Heart right ventricle (tissue), 16 donors: ENCODE data around the gene FBXL3. TPM values are rescaled to one million over a fixed set of nuclear protein-coding genes. Genes with fewer than 3 reads are reported as not detected.

Experiments used
- ATAC-seq, 8 donors: fragments of 200-7000 bp; cut with Tn5 transposase; one replicate each; pipeline ENCODE4 v1.9.1; 2020; ENCODE audit warnings: mild to moderate bottlenecking in 8 of 8, moderate library complexity in 8 of 8, moderate number of reproducible peaks in 1 of 8
- DNase-seq, 2 donors: peaks; one replicate each; pipeline ENCODE4 v3.0.0-alpha.2; 2020
- H3K27ac ChIP-seq, 10 donors: fragments of 200-600 bp; sonication (generic) in 2 of 10; one replicate each; pipeline versions ENCODE4 v1.5.0 to v1.8.0; 2020 to 2022; ENCODE audit warnings: mild to moderate bottlenecking in 3 of 10
- H3K27me3 ChIP-seq, 7 donors: fragments of 200-600 bp; one replicate each; pipeline ENCODE4 v1.8.0; 2021 to 2022; ENCODE audit warnings: mild to moderate bottlenecking in 2 of 7
- H3K36me3 ChIP-seq, 9 donors: fragments of 200-600 bp; sonication (generic) in 1 of 9; one replicate each; pipeline versions ENCODE4 v1.5.0 to v1.8.0; 2020 to 2022; ENCODE audit warnings: mild to moderate bottlenecking in 2 of 9
- H3K4me1 ChIP-seq, 9 donors: fragments of 200-600 bp; sonication (generic) in 1 of 9; one replicate each; pipeline versions ENCODE4 v1.5.0 to v1.8.0; 2020 to 2022; ENCODE audit warnings: mild to moderate bottlenecking in 4 of 9
- H3K4me3 ChIP-seq, 10 donors: fragments of 200-600 bp; sonication (generic) in 2 of 10; one replicate each; pipeline versions ENCODE4 v1.5.0 to v1.8.0; 2020 to 2022; ENCODE audit warnings: mild to moderate bottlenecking in 7 of 10, moderate library complexity in 2 of 10
- H3K9me3 ChIP-seq, 11 donors: fragments of 200-600 bp in 10 of 11; sonication (generic) in 2 of 11; one replicate each; pipeline versions ENCODE4 v1.5.0 to v1.8.0; 2013 to 2022; ENCODE audit warnings: mild to moderate bottlenecking in 2 of 11, control low read depth in 1 of 11, moderate library complexity in 1 of 11
- CTCF ChIP-seq, 9 donors: fragments of 200-600 bp; sonication (generic) in 2 of 9; IDR thresholded peaks; one replicate each; pipeline versions ENCODE4 v1.5.0 to v1.8.0; 2021 to 2022; ENCODE audit warnings: antibody characterized with exemption in 9 of 9, mild to moderate bottlenecking in 5 of 9, moderate library complexity in 1 of 9
- WGBS, 2 donors: extraction: QIAGEN DNeasy Blood & Tissue Kit; methylation state at CpG; one replicate each; pipeline ENCODE4 v1.1.7; 2013; ENCODE audit warnings: inconsistent platforms in 1 of 2; 5-methylcytosine and 5-hydroxymethylcytosine counted together
- intact Hi-C, 10 donors: fragments of 100-400 bp; cut with DNase I; formaldehyde crosslinking; loops; one replicate each; pipeline versions ENCODE4 v1.11.1 to v1.14.2; 2022
- polyA plus RNA-seq, 2 donors: library from polyadenylated mRNA; stranded (reverse); fragments of 200-250 nt; gene quantifications; one replicate each; pipeline ENCODE4 v1.2.3, GENCODE V29; 2013
- total RNA-seq, 10 donors: library from RNA; stranded (reverse); fragmentation: NEBNext Ultra II Directional in 3 of 10; extraction: Animal tissue kit (Norgen Biotek cat#: 25700) in 3 of 10; gene quantifications; one replicate each; pipeline versions ENCODE4 v1.2.1 to v1.2.4, GENCODE V29; 2021 to 2023
- donor health status: Arrhythmogenic right ventricular cardiomyopathy.
- donor health status: ischemic (EF 13 %, LVEDD 7.1; RV severe dilation, severe dysfunction).
- donor health status: healthy with polysubstance abuse.
- donor health status: DM: no; HTN: yes; CAD: no.
- donor health status: DM: no; HTN: no; CAD: no.
- donor health status: ischemic (EF 25% LVEDD 6.9; RV normal size, moderate dysfunction).
- donor health status: ischemic (EF 25% LVEDD 5.7; RV mildly dilated, moderate dysfunction).
- donor health status: healthy.
- donor health status: DM: yes; HTN: yes; CAD: no.
- donor health status: Ischemic cardiomyopathy.
- donor health status: ischemic (EF 35%, LVEDD 5.7; RV mildly dilated, moderate dysfunction).
- donor health status: nonischemic (EF 11% LVEDD 7.7; RV severe dilation, severe dysfunction).
- donor health status: DM: yes; HTN: yes; CAD: no.
- donor health status: PGD.
- donor health status: ischemic (EF 29% LVEDD 5.4; RV normal size, mild dysfunction).
- donor health status: nonischemic (EF 23%, LVEDD 6.1; RV moderate dilation, normal function).

Gene FBXL3
- total and polyA plus RNA-seq, 12 donors, result 16.5 to 41.7 (median 28.6) TPM

- Histone ChIP-seq H3K4me3 (no peak overlapping the region), H3K27me3 (no peaks in the 10 kb centered on the region), H3K36me3 (peaks cover 0 to 100% (median 43%) of the 10 kb centered on the region in 9 donors), H3K27ac (no peak overlapping the region), H3K9me3 (no peaks in the 10 kb centered on the region), H3K4me1 (peaks cover 0 to 20% (median 0%) of the 10 kb centered on the region in 9 donors)
- no peak for TF ChIP-seq CTCF (IDR thresholded peaks at IDR 0.05)
- intact Hi-C loops, result no loop called here
- WGBS, 2 donors, result 97 to 98% methylated on average over 2 of the region's 2 CpGs
- no peak for DNase-seq
- ATAC-seq, result no peak
Measured at GRCh38 chr13:77061362-77061761, 34.4 kb upstream of the FBXL3 start.

- DNase-seq (no peak), ATAC-seq (no peak)
- 95 to 96% methylated on average over 3 of the region's 3 CpGs for WGBS, 2 donors
- no peaks in the 10 kb centered on the region for H3K9me3 ChIP-seq
- TF ChIP-seq CTCF (IDR thresholded peaks at IDR 0.05), result no peak
- intact Hi-C loops, result no loop called here
- no peak overlapping the region for H3K27ac ChIP-seq
- peaks cover 0 to 99% (median 56%) of the 10 kb centered on the region in 9 donors for H3K36me3 ChIP-seq
- H3K4me1 ChIP-seq, result no peaks in the 10 kb centered on the region
- no peaks in the 10 kb centered on the region for H3K27me3 ChIP-seq
- no peak overlapping the region for H3K4me3 ChIP-seq
Measured at GRCh38 chr13:77056886-77057285, 29.9 kb upstream of the FBXL3 start.

GRCh38 chr13:77056382-77056781 lies 29.4 kb upstream of the FBXL3 start:
- Histone ChIP-seq H3K27ac (no peak overlapping the region), H3K4me3 (no peak overlapping the region), H3K36me3 (peaks cover 0 to 99% (median 51%) of the 10 kb centered on the region in 9 donors), H3K27me3 (no peaks in the 10 kb centered on the region), H3K4me1 (no peaks in the 10 kb centered on the region), H3K9me3 (no peaks in the 10 kb centered on the region)
- intact Hi-C loops, result no loop called here
- DNase-seq (no peak), ATAC-seq (no peak)
- no peak for TF ChIP-seq CTCF (IDR thresholded peaks at IDR 0.05)
- WGBS, 2 donors, result 75 to 78% methylated on average over 3 of the region's 3 CpGs

- intact Hi-C loops, result no loop called here
- no peak overlapping the region for H3K27ac ChIP-seq
- WGBS, 2 donors, result 97 to 99% methylated on average over 2 of the region's 2 CpGs
- DNase-seq (no peak), ATAC-seq (no peak)
- no peaks in the 10 kb centered on the region for H3K4me1 ChIP-seq
- no peak for TF ChIP-seq CTCF (IDR thresholded peaks at IDR 0.05)
- peaks cover 0 to 99% (median 51%) of the 10 kb centered on the region in 9 donors for H3K36me3 ChIP-seq
- H3K9me3 ChIP-seq, result no peaks in the 10 kb centered on the region
- no peak overlapping the region for H3K4me3 ChIP-seq
- no peaks in the 10 kb centered on the region for H3K27me3 ChIP-seq
Measured at GRCh38 chr13:77055158-77055557, 28.2 kb upstream of the FBXL3 start.
